ENCODE measurements around the gene CDC123.
"Not testable (repeated sequence)": the region's sequence is repeated elsewhere in the genome, so short reads cannot be mapped to it uniquely, and the experiment has no call there.

Gene CDC123

GRCh38 chr10:12264204-12264940 lies 68.4 kb downstream of the CDC123 start:
- Histone ChIP-seq H3K36me3 (ENCODE audit: control insufficient read depth, insufficient read depth, low read length) (no peaks in the 10 kb centered on the region), H3K4me3 (replicated peaks; ENCODE audit: low read depth, low read length) (peak overlapping the region; percentile 36), H3K27me3 (replicated peaks; ENCODE audit: control insufficient read depth, insufficient read depth, low read length) (no peaks in the 10 kb centered on the region)
- TF ChIP-seq CTCF (IDR thresholded peaks at IDR 0.05; ENCODE audit: insufficient read depth, low read length, poor library complexity, severe bottlenecking): peak; percentile 75
- DNase-seq (ENCODE audit: extremely low read depth, insufficient read length): peak; percentile 94

GRCh38 chr10:12269056-12269455 lies 73.1 kb downstream of the CDC123 start:
- no peak for DNase-seq (ENCODE audit: extremely low read depth, insufficient read length)
- no peaks in the 10 kb centered on the region for H3K27me3 ChIP-seq (replicated peaks; ENCODE audit: control insufficient read depth, insufficient read depth, low read length)
- H3K36me3 ChIP-seq (ENCODE audit: control insufficient read depth, insufficient read depth, low read length): no peaks in the 10 kb centered on the region
- no peak for TF ChIP-seq CTCF (IDR thresholded peaks at IDR 0.05; ENCODE audit: insufficient read depth, low read length, poor library complexity, severe bottlenecking)
- H3K4me3 ChIP-seq (replicated peaks; ENCODE audit: low read depth, low read length): no peak overlapping the region

DNA sequence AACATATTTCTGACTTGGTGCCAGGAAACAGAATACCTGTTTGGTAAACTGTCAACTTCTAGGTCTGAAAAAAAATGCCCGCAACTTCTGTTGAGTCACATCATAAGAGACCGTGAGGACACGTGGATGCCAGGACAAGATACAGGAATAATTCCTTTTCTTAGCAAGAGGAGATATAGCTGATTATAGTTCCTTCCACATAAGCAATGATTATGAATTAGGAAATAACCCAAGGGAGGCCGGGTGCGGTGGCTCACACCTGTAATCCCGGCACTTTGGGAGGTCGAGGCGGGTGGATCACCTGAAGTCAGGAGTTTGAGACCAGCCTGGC lies 75.2 kb downstream of the CDC123 start:
- TF ChIP-seq CTCF (IDR thresholded peaks at IDR 0.05; ENCODE audit: insufficient read depth, low read length, poor library complexity, severe bottlenecking): no peak
- no peak for DNase-seq (ENCODE audit: extremely low read depth, insufficient read length)
- Histone ChIP-seq H3K4me3 (replicated peaks; ENCODE audit: low read depth, low read length) (no peak overlapping the region), H3K27me3 (replicated peaks; ENCODE audit: control insufficient read depth, insufficient read depth, low read length) (no peaks in the 10 kb centered on the region), H3K36me3 (ENCODE audit: control insufficient read depth, insufficient read depth, low read length) (no peaks in the 10 kb centered on the region)

- H3K27me3 ChIP-seq (replicated peaks; ENCODE audit: control insufficient read depth, insufficient read depth, low read length); H3K36me3 ChIP-seq (ENCODE audit: control insufficient read depth, insufficient read depth, low read length); DNase-seq (ENCODE audit: extremely low read depth, insufficient read length); H3K4me3 ChIP-seq (replicated peaks; ENCODE audit: low read depth, low read length): not testable (repeated sequence)
Observed at GRCh38 chr10:12277862-12278261, 81.9 kb downstream of the CDC123 start.

- no peaks in the 10 kb centered on the region for H3K36me3 ChIP-seq (ENCODE audit: control insufficient read depth, insufficient read depth, low read length)
- H3K27me3 ChIP-seq (replicated peaks; ENCODE audit: control insufficient read depth, insufficient read depth, low read length): no peaks in the 10 kb centered on the region
- TF ChIP-seq CTCF (IDR thresholded peaks at IDR 0.05; ENCODE audit: insufficient read depth, low read length, poor library complexity, severe bottlenecking): no peak
- no peak overlapping the region for H3K4me3 ChIP-seq (replicated peaks; ENCODE audit: low read depth, low read length)
- no peak for DNase-seq (ENCODE audit: extremely low read depth, insufficient read length)
Observed at GRCh38 chr10:12279281-12279680, 83.3 kb downstream of the CDC123 start.

DNA sequence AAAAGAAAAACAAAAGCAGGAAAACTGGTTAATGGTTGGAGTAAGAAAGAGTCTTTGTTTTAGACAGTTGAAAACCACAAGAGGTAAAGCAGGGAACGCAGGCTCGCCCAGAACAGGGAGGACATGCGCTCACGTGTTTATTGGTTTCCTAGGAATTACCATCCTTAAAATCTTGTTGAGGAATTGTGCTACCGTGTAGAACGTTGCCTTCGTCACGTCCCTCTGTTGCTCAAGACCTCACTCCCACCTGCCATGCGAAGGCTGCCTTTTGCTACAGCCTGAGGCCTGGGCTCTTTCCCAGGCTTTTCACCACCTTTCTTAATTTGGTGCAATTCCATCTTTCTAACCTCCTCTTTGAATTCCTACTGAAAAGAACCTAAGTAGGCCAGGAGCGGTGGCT lies 91.8 kb downstream of the CDC123 start:
- Histone ChIP-seq H3K27me3 (replicated peaks; ENCODE audit: control insufficient read depth, insufficient read depth, low read length) (no peaks in the 10 kb centered on the region), H3K4me3 (replicated peaks; ENCODE audit: low read depth, low read length) (no peak overlapping the region), H3K36me3 (ENCODE audit: control insufficient read depth, insufficient read depth, low read length) (no peaks in the 10 kb centered on the region)
- TF ChIP-seq CTCF (IDR thresholded peaks at IDR 0.05; ENCODE audit: insufficient read depth, low read length, poor library complexity, severe bottlenecking): no peak
- no peak for DNase-seq (ENCODE audit: extremely low read depth, insufficient read length)

DNA sequence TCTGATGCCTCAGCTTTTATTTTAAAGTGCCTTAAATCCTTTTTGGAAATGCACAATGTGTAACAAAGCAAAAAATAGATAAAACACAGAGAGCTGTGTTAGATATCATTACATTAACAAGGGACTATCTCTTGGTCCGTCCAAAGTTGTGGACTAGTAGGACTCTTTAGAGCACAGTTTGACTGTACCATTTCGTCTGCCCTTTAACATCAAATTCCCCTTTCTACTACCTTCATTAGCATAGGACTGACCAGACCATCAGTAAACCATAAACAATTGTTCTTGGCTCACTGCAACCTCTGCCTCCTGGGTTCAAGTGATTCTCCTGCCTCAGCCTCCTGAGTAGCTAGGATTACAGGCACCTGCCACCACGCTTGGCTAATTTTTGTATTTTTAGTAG lies 101.8 kb downstream of the CDC123 start:
- not testable (repeated sequence) for DNase-seq (ENCODE audit: extremely low read depth, insufficient read length); H3K27me3 ChIP-seq (replicated peaks; ENCODE audit: control insufficient read depth, insufficient read depth, low read length); H3K4me3 ChIP-seq (replicated peaks; ENCODE audit: low read depth, low read length); H3K36me3 ChIP-seq (ENCODE audit: control insufficient read depth, insufficient read depth, low read length)
